ENCODE results near the gene REG4.
A peak's percentile ranks its signal among the peaks of the same experiment; 100 is the strongest.
"Not testable (repeated sequence)": the region's sequence is repeated elsewhere in the genome, so short reads cannot be mapped to it uniquely, and the experiment has no call there.

REG4 gene

DNA sequence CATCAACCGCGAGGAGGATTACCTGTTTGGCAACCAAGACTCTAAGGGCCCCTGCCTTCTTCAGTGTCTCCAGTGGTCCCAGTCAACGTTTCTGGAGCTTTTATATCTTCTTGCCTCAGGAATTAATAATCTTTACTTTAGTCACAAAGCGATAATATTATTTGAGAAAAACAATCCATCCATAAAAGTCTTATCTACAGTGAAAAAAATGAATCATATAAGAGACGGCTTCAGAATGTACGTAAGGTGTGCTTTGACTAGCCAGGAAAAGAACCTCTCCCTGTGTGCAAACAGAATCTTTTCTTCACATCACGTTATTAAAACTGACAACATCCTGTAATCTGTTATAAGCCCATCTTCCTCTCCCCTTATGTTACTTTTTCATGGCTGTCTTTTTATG lies at the start of gene REG4:
Gene REG4, minus strand, starts transcription at position 74 of the 400 bp plus-strand sequence. CDS start 2,691 bp downstream, outside the sequence.
- DNase-seq, result no peak

DNA sequence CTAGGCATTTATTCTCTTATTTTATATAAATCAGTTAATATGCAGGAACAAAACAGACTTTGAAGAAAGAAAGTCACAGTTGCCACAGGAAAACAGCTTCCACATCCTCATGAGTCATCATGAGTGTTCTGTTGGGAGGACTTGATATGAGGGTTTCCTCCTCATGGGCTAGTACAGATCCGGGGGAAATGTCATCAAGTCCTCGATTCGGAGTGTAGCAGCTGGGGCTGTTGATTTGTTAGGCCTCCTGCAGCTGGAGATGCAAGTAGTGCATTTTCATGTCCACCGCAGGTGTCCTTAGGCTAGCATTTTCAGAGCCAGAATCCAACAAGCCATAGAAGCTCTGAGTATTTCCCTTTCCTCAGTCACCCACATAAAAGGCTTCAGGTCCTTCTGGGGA lies 48.4 kb upstream of the REG4 start:
- no peak for DNase-seq

DNA sequence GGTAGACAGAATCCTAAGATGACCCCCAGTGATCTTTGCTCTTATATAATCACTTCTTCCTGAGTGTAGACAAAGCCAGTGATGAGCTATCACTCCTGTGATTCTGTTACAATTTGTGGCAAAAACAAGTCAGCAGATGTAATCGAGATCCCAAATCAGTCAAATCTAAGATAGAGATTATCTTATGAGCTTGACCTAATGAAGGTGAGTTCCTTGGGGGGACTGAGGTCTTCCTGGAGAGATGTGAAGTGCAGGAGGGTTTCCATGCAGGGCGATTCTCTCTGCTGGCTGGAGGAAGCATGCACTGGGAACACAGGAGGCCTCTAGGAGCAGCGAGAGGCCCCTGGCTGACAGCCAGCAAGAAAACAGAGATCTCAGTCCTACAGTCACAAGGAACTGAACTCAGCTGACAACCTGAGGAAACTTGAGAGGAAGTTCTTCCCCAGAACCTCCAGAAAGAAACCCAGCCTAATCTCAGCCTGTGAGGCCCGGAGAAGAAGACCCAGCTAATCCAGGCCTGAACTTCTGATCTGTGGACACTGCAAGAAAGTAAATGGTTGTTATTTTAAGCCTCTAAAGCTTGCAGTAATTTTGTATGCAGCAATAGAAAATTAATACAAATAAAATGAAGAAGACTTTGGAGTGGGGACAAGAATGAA lies 47.4 kb upstream of the REG4 start:
- DNase-seq, result not testable (repeated sequence)

DNA sequence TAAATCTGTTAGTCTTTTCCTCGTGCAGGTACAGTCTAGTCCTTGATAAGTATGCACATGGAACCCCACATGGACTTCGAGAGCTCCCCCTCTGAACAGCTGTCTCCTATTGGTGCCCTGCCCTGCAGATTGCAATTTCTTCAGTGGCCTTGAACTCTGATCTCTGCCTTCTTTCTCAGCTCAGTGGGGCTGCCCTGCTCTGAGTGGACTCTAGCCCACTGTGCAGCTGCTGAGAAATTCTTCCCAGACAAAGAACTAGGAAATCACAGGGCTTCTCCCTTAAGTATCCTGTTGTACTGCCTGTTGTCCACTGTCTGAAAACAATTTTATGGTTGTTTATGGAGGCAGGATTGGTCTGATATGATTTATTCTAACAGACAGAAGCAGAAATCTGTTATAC lies 46.9 kb upstream of the REG4 start:
- no peak for DNase-seq

DNA sequence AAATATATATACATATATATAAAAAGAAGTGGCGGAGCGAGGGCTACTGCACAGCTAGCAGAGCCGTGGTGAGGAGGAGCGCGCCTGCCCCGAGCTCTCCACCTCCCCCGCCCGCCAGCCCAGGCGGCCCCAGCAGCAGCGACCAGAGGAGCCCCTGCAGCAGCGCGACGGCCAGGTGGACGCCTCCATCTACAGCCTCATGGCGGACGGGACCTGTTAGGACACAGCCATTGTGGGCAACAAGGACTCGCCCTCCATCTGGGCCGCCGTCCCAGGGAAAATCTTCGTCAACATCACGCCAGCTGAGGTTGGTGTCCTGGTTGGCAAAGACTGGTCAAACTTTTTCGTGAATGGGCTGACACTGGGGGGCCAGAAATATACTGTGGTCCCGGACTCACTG lies 41.9 kb upstream of the REG4 start:
- no peak for DNase-seq

DNA sequence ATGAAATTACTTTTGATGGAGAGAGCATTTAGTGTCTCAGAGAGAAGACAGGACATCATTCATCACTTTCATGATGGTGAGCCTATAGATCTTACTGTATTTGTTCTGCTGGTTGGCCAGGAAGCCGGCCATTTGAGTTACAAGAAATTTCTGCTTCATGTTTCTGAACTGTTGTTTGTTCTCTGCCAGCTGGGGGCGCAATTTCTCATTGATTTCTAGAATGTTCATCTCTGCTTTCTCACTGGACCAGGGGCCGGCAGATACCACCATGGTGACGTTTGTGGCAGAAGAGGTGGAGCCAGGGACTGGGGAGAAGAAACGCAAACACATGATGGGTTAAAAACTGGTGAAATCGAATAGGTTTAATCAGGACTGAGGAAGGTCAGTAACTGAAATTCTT lies 32.9 kb upstream of the REG4 start:
- not testable (repeated sequence) for DNase-seq

DNA sequence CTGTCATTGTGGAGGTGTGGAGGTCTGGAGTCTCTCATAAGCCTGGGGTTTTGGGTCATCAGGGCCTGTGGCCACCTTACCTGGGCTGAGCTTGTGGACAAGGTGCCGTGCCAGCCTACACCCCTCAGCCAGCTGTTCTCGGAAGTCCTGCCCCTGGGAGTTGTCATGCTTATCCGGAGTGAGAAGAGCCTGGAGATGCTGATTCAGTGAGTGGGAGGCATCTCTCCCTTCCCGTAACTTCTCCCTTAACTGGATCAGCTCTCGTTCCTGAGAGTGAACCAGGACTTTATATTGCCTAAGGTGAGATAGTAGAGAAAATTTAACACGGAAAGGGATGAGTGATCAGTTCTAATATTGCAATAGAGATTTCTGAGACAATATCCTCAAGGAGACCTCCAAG lies 30.0 kb upstream of the REG4 start:
- DNase-seq, result no peak

DNA sequence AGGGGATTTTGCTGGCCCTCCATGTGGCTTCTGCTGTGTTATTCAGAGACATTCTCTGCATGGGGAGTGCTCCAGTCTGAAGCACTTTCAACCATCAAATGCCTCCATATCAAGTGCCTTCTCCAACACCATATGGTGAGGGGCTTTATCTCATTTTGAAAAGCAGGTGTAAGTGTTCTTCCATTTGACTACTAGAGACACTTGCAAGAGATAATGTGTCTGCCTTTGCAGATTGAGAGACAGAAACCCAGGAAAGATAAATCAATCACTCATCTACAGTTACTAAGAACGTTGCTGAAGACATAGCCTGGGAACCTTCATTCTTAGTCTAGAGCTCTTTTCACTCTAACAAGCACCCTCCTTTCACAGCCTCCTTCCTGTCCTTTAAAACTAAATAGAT lies 29.5 kb upstream of the REG4 start:
- DNase-seq, result no peak

DNA sequence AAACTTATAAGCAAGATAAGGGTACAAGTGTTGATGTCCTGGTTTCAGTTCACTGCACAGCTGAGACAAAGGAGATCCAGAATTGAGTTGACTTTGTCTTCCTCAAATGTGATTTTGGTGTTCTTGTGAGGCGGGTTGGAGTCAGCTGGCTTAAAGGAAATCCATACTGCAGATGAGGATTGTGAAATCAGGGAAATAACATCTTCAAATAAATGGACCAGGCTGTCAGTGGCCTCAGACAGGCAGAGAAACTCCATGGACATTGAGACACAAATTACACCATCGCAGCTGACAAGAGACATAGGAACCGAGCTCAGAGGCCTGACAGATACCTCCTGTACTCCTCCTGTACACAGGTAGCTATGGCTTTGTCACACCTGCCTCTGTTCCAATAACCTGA lies 27.0 kb upstream of the REG4 start:
- DNase-seq, result no peak

DNA sequence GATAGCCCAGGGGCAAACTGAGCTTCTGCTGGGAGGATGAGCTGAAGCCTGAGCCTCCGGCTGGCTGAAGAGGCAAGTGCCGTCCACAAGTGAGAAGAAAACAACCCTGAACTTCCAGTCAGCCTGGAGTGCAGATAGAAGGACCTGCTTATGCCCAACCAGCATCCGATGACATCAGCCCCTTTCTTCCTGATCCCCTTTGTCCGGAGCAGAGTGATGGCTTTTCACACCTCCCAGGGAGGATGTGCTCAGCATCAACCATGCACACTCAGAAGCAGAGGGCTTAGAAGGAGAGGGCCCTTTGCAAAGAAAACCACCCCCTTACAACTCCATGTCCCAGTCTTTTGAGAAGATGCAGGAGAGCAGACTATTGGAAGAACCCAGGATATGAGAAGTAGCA lies 23.7 kb upstream of the REG4 start:
- DNase-seq, result no peak

DNA sequence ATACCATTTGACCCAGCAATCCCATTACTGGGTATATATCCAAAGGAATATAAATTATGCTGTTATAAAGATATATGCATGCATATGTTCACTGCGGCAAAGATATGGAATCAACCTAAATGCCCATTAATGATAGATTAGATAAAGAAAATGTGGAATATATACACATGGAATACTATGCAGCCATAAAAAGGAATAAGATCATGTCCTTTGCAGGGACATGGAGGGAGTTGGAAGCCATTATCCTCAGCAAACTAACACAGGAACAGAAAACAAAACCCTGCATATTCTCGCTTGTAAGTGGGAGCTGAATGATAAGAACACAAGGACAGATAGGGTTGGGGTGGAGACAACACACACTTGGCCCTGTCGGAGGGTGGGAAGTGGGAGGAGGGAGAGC lies 19.8 kb upstream of the REG4 start:
- no peak for DNase-seq

DNA sequence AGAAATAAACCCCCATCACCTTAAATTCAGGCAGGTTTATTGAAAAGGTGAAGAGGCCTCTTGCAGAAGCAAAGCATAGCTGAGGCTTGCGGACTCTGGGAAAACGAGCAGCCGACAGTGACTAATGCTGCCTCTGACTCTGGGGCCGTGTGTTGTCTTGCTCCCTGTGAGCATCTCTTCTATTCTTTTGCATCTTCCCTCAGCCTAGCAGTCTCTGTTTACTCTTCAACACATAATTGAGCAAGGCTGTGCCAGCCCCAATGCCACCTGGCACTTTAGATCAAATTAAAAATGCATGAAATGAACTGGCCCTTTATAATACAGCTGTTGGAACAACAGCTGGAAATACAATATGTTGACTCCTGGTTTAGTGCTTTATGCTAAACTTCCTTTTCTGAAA lies 18.4 kb upstream of the REG4 start:
- DNase-seq, result peak; percentile 31

DNA sequence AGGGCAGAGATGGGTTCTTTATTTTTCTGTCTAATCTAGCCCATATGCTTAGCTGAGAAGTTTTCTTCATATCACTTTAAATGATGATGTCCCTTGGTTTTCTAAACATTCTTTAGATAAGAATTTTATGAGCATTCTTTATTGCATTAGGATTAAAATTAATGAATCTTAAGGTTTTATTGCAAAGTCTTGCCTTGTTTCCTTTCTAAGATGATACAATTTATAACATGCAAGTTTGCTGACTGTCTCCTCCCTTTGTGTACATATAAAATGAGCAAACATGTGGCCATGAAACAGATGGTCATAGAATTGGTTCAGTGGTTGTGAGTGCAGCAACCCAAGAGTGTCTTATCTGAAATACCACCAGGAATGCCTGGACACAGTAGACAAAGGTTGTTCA lies 17.7 kb upstream of the REG4 start:
- not testable (repeated sequence) for DNase-seq

DNA sequence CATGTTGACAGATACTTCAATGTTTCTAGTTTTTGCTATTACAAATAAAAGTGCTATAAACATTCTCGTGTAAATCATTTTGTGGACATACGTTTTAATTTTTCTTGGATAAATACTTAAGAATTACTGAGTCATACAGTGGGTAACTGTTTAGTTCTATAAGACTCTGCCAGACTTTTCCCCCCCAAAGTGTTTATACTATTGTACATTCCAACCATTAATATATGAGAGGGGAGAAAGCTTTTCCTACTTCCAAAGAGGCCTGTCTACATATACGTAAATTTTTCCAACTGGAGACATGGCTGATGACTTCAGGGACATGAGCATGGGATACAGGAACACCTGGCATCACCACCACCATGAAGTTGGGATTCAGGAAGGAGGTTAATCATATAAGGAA lies 17.0 kb upstream of the REG4 start:
- no peak for DNase-seq

DNA sequence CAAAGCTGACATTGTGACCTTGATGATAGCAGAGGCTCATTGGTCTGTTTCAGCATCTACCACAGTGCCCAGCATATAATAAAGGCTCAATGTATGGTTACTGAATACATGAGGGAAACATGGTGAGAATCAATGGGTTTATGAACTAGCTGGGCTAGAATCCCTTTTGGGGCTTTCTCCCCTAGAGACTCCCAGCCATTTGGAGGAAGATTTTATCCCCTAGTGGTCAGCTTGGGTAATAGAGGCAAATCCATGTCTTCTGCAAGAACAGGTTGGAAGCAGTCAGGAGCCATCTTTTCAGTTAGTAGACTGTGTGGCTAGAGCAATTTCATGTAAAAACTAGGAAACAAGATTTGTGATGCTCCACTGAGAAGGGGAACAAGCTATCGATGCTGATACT lies 15.8 kb upstream of the REG4 start:
- no peak for DNase-seq

DNA sequence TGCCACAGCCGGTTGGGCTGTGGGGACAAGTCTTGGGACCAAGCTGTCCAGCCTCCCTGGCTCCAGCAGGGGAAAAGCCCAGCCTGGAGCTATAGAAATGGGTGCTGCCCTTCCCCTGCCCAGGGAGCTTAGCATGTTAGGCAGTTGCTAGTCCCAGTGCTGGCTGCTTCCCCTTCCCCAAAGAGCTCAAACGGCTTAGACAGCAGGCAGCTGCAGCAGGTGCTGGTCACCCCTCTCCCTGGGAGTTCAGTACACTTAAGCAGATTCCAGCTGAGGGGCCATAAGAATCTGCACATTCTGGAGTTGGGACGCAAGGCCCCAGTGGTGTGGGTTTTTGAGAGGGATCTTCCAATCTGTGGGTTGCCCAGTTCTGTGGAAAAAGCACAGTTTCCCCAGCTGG lies 11.1 kb upstream of the REG4 start:
- no peak for DNase-seq

DNA sequence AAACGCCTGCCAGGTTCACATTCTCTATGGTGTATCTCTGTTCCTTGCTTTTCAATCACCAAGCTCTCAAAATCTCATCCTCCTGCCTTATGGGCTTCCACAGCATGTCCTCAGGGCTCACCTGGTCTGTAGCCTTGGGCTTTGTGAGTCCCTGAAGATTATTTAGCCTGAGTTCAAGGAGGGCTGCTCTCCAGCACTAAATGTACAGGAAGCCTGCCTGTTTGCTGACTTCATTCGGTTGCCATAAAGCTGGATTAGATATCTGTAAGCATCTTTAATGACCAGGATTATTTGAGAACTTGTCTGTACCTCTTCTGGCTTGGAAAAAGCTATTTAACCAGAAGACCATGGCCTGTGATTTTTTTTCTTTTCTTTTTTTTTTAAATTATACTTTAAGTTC lies 6.9 kb upstream of the REG4 start:
- no peak for DNase-seq

DNA sequence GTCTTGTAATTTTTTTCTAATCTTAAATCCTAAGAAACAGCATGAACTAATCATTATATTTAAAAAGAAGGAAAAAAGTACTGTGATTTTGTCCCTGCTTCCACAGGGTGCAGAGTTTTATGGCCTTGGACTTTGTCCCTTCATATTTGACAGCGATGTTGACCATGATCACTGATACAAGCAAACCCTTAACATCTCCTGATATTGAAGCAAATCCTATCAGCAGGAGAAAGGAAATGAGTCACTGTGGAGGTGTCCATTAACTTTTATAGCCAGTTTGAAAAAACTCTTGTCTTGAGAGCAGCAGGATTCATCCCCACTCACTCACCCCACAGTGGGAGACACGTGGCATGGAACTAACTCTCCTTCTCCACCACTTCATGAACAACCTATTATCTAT lies 5.1 kb upstream of the REG4 start:
- no peak for DNase-seq

DNA sequence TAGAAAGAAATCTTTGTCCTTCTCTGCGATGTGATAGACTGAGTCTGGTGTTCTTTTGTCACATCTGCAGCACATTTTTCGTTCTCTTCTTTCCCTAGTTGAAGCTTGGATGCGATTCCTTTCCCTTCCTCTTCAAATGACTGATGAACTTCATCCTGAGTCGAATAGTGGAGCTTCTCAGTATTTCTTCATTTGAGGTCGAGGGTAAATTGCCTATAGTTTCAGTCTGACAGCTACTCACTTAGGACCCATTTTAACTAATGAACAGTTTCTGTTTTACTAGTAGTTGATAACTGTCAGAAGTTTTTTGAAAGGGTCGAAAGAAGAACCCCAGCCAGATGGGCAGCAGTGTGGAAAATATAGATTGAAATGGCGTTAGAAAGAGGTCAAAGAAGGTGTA lies 4.7 kb upstream of the REG4 start:
- no peak for DNase-seq

DNA sequence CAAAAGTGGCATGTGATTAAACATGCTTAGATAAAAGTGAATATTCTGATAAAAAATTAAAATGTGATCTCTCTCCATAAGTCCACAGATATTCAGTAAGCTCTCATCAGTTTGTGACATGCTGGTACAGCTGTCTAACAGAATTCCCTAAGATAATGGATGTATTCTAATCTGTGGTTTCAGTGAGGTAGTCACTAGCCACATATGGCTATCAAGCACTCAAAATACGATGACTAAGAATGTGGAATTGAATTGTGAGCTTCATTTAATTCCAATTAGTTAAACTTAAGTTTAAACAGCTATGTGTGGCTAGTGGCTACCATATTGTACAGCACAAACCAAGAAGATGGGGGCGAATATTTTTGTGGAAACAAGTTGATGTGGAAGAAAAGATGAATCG lies 4.1 kb upstream of the REG4 start:
- DNase-seq, result no peak

DNA sequence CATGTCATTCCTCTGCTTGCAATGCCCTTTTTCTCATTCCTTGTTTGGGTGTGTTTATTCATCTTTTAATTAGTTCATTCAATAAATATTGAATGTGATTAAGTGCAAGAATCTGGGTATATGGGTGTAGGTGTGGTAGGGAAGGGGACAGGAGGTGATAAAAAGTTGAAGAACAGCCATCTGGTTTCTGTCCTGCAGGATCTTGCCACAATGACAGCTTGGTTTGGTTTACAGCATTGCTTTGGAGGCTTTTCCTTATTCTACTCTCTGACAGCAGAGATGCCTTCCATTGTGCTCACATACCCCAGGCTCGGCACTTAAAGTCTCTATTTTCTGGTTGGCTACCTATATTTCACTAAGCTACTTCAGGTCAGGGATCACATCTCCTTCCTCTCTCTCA lies 3.0 kb upstream of the REG4 start:
- no peak for DNase-seq

DNA sequence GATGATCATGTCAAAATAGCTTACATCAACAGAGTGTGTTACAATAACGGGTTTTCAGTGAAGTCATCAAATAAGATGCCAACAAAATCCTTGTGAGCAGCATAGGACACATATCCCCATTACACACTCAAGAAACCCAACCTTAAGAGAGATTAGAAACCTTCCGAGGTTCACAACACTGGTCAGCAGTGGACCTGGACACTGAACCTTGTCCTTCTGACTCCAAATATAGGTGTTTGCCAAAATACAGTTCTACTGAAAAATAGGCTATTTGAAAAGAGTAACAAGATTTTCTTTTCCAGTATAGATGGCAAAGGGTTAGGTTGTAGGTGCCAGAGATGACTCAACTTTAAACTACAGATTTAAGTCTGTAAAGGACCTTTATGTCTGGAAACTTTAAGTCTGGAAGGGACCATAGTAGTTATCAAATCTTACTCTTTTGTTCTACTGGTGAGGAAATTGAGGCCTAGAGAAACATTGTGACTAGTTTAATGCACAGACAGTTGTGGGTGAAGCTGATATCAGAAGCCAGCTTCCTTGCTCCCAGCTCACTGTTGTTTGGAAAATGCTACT lies 811 bp upstream of the REG4 start:
- DNase-seq, result no peak

DNA sequence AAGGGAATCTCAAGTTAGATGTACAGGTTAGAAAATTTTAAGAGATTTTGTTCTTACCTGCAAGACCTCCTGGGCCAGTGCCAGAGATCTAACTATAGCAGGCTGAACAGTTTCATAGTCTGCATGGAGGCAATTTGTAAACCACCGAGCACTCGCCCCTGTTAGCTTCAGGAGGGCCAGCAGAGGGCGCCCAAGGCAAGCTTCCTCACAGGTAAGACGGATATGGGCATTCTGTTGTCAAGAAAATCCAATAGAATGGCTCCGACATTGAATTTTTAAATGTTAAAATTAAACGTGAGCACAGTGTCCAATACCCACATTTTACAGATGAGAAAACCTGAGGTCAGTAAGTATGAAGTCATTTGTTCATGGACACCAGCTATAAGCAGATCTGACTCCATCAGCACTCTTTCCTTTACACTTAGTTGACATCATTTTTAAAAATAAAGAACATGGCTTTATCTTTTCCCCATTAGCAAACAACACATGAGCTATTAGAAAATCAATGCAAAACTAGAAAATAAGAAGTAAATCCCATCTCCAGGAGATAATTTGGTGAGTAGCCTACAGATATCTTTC lies 2.2 kb downstream of the REG4 start:
- DNase-seq, result peak; percentile 67

DNA sequence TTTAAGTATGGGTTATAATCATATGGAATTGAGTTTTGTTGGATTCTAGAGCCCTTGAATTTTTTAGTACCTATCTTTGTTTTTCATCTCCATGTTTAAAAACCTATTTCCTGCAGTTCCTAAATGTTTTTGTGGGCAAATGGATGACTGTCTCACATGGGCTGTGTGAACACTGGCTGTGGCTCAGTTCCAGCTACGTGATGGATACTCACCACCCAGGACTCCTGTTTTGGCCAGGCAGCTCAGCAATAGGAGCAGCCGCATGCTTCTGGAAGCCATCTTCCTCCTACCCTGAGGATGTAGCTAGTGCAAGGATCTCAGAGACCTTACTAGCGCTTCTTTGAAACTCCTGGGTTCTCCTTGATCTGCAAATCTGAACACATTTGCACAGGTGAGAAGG lies 2.8 kb downstream of the REG4 start:
- no peak for DNase-seq

DNA sequence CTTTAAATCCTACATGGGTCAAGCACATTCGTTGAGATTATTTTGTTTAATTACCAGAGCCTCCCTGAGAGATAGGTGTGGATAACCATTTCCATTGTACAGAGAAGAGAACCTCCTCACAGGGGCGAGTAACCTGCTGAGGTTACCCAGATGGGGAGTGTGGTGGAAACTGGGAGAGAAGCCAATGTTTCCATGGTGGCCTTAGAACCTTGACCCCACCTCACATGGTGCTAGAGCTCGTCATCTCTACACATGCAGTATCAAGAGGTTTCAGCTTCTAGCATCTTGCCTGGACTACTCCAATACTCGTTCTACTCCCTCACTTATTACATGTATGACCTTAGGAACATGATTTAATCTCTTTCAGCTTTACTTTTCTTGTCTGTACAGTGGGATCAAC lies 4.8 kb downstream of the REG4 start:
- no peak for DNase-seq
